Effector memory CD8-positive, alpha-beta T cell (primary cell): ENCODE data around the gene VASN.
A peak's percentile ranks its signal among the peaks of the same experiment; 100 is the strongest.

Experiments used
- ATAC-seq: fragments of 150-1000 bp; cut with Tn5 transposase; replicated peaks from 2 replicates; pipeline ENCODE4 v1.10.0; 2021; ENCODE audit warnings: mild to moderate bottlenecking, moderate library complexity
- DNase-seq, 3 experiments: peaks; one replicate each; pipeline ENCODE4 v3.0.0; 2021
- H3K27ac Mint-ChIP-seq, 2 donors: one replicate each; pipeline ENCODE4 v1.8.0; 2022; ENCODE audit warnings: mild to moderate bottlenecking in 2 of 2, mixed read lengths in 2 of 2, moderate library complexity in 2 of 2
- H3K27me3 Mint-ChIP-seq, 2 donors: one replicate each; pipeline ENCODE4 v1.8.0; 2022; ENCODE audit warnings: mixed read lengths in 2 of 2
- H3K36me3 Mint-ChIP-seq: one replicate; pipeline ENCODE4 v1.8.0; 2022; ENCODE audit warnings: mild to moderate bottlenecking, moderate library complexity, mixed read lengths; ENCODE audit not compliant: insufficient read depth
- H3K4me1 Mint-ChIP-seq, 2 donors: one replicate each; pipeline ENCODE4 v1.8.0; 2022; ENCODE audit warnings: low read depth in 2 of 2, mixed read lengths in 2 of 2
- H3K4me3 Mint-ChIP-seq, 2 donors: one replicate each; pipeline ENCODE4 v1.8.0; 2022; ENCODE audit warnings: mild to moderate bottlenecking in 2 of 2, mixed read lengths in 2 of 2, moderate library complexity in 2 of 2
- H3K9me3 Mint-ChIP-seq, 2 donors: one replicate each; pipeline ENCODE4 v1.8.0; 2022; ENCODE audit warnings: mixed read lengths in 2 of 2

The VASN gene

DNA sequence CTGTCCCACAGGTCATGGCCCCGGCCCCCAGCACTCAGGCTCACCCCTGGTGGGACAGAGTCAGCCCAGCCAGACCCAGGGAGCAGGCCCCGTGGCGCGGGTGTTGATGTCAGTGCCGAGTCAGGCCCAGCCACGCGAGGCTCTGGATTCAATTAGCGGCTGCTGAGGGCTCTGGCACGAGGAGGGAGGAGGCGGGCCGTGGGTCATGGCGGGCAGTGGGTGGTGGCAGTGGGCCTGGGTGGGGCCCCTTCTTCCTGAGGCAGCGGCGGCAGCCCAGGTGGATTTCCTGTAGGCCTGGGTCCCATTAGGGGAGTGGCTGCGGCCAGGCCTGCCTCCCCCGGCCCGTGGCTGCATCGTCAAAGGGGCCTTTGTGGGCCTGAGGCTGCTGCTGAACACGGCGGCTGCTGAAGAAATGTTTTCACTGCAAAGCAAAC, 12.9 kb downstream of the VASN start:
- Mint-ChIP-seq H3K4me3 (peak overlapping the region in 1 of 2 donors; percentile 38), H3K36me3 (peaks cover 100% of the 10 kb centered on the region), H3K4me1 (peaks cover 0 to 8% of the 10 kb centered on the region in 2 donors), H3K9me3 (no peaks in the 10 kb centered on the region), H3K27me3 (no peaks in the 10 kb centered on the region), H3K27ac (peak overlapping the region; percentile 67 to 92)
- no peak for ATAC-seq
- no peak for DNase-seq

DNA sequence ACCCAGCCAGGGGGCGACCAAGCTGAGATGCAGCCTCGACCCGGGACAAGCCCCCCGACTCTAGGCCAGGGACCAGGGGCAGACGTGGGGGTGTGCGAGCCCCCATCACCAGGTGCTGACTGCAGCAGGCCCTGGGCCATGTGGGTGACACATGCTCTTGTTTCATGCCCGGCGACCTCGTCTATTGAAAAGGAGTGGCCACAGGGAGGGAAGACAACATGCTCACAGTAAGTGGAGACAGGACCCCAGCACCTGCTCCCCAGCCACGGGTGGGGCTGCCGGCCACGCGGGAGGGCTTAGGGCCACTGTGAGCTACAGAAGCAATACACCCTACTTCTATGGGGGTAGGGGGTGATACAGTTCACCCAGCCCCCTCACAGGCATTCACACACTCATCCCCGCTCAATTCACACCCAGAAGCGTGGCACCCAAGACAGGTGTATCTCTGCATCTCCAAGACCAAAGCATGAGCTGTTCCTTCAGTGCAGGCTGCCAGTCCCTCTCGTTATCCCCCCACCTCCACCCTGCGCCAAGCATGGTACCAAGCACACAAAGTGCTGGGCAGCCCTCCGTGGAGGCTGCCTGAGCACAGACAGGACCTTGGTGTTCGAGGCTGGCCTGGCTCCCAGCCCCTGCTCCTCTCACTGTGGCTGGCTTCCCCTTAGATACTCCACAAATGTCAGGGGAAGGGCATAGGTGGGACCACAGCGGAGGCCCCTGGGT, 13.6 kb downstream of the VASN start:
- Mint-ChIP-seq H3K36me3 (peaks cover 100% of the 10 kb centered on the region), H3K4me3 (peak overlapping the region in 1 of 2 donors; percentile 34), H3K27me3 (no peaks in the 10 kb centered on the region), H3K27ac (peak overlapping the region; percentile 67 to 92), H3K4me1 (peaks cover 0 to 9% of the 10 kb centered on the region in 2 donors), H3K9me3 (no peaks in the 10 kb centered on the region)
- no peak for DNase-seq
- ATAC-seq, result no peak

DNA sequence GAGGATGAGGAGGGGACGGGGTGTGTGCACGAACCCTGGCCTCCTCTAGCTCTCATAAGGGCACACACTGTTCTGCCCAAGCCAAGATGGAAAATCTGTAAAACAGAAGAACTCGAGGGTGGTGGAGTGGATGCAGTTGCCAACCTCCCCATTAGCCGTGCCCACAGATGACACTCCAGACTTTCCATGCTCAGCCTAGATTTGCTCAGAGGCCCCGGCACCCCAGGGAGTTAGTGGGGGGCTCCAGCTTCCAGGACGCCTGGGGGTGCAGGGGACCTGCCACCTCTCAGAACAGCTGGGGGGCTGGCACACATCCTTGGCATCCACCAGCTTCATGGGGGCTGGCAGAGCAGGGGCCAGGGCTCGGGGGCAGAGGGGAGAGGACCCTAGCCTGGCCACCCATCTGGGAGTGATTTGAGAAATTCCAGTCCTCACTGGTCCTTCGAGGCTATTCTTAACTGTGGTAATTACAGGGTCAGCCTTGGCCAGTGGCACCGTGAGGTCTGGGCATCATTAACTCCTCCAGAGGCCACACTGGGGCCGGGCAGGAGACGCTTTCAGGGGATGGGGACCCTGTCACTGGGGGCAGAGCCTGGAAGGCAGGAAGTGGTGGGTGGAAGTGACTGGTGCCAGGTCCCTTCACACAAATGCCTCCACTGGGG, 14.3 kb downstream of the VASN start:
- Mint-ChIP-seq H3K4me3 (peak overlapping the region in 1 of 2 donors; percentile 34), H3K36me3 (peaks cover 98% of the 10 kb centered on the region), H3K9me3 (no peaks in the 10 kb centered on the region), H3K27ac (peak overlapping the region; percentile 67 to 92), H3K4me1 (peaks cover 0 to 4% of the 10 kb centered on the region in 2 donors), H3K27me3 (no peaks in the 10 kb centered on the region)
- no peak for DNase-seq
- ATAC-seq, result no peak

DNA sequence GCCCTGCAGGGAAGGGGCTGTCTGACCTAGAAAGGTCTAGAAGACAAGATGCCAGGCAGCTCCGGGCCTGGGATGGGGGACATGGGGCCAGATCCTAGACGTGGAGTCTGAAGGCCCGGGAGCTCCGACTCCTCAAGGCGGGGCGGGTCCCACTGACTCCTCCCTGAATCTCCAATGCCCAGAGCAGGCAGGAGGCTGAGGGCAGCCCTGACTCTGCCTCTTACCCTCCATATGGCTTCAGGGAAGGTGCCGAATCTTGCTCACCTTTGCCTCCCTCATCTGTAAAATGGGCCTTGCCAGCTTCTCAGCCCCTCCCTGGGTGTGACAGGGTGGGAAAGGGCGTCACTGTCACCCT, 14.8 kb downstream of the VASN start:
- no peaks in the 10 kb centered on the region for H3K27me3 Mint-ChIP-seq
- DNase-seq (no peak), ATAC-seq (no peak)
- peak overlapping the region in 1 of 2 donors; percentile 92 for H3K27ac Mint-ChIP-seq
- no peaks in the 10 kb centered on the region for H3K9me3 Mint-ChIP-seq
- H3K36me3 Mint-ChIP-seq, result peaks cover 98% of the 10 kb centered on the region
- H3K4me1 Mint-ChIP-seq, result peaks cover 0 to 4% of the 10 kb centered on the region in 2 donors
- H3K4me3 Mint-ChIP-seq, result peak overlapping the region in 1 of 2 donors; percentile 60

DNA sequence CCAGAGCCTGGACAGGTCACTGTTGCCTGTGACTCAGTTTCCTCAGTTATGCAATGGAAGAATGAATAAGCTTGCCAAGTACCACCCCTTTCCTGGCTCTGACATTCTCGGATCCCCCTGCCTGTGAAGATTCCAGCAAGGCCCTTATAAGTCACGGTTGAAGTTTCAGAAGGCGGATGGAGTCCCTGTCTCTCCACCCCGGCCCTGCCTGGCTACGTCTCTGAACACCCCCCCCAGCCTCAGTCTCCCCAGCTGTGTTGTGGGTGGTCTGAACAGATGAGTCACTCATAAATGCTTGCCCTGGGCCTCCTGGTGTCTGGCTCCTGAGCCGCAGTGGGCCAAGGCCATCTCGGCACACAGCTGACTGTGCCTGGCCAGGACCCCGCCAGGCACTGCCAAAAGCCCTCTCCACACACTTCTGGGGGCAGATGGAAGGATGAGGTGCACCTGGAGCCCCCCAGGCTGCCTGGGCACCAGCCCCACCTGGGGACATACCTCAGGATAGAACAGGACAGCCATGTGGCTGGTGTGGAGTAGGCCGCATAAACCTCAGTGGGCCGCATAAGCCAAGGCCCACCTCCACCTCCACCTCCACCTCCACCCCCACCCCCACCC, 15.4 kb downstream of the VASN start:
- H3K4me1 Mint-ChIP-seq, result peaks cover 0 to 4% of the 10 kb centered on the region in 2 donors
- peak overlapping the region in 1 of 2 donors; percentile 60 for H3K4me3 Mint-ChIP-seq
- H3K9me3 Mint-ChIP-seq, result no peaks in the 10 kb centered on the region
- ATAC-seq (no peak), DNase-seq (no peak)
- peaks cover 98% of the 10 kb centered on the region for H3K36me3 Mint-ChIP-seq
- H3K27me3 Mint-ChIP-seq, result no peaks in the 10 kb centered on the region
- H3K27ac Mint-ChIP-seq, result peak overlapping the region in 1 of 2 donors; percentile 92

DNA sequence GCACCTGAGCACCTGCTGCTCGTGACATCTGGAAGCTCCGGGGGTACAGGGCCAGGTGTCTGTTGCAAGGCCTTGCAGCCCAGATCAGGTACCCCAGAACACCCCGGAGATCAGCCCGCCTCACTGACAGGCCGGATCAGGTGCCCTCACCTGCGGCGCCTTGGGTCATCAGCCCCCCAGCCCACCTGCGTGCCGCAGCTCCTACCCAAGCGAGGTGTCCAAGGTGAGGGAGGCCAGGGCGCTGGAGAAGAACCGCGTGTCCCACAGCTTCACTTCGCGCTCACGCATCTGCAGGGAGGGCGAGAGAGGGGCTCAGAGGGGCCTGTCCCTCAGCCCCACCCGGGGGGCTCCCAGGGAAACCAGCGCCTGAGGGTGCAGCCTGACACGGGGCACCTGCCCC, 16.1 kb downstream of the VASN start:
- Mint-ChIP-seq H3K27ac (peak overlapping the region in 1 of 2 donors; percentile 92), H3K9me3 (no peaks in the 10 kb centered on the region), H3K4me1 (peaks cover 0 to 4% of the 10 kb centered on the region in 2 donors), H3K36me3 (peaks cover 98% of the 10 kb centered on the region), H3K27me3 (no peaks in the 10 kb centered on the region), H3K4me3 (peak overlapping the region in 1 of 2 donors; percentile 60)
- ATAC-seq (no peak), DNase-seq (no peak)

DNA sequence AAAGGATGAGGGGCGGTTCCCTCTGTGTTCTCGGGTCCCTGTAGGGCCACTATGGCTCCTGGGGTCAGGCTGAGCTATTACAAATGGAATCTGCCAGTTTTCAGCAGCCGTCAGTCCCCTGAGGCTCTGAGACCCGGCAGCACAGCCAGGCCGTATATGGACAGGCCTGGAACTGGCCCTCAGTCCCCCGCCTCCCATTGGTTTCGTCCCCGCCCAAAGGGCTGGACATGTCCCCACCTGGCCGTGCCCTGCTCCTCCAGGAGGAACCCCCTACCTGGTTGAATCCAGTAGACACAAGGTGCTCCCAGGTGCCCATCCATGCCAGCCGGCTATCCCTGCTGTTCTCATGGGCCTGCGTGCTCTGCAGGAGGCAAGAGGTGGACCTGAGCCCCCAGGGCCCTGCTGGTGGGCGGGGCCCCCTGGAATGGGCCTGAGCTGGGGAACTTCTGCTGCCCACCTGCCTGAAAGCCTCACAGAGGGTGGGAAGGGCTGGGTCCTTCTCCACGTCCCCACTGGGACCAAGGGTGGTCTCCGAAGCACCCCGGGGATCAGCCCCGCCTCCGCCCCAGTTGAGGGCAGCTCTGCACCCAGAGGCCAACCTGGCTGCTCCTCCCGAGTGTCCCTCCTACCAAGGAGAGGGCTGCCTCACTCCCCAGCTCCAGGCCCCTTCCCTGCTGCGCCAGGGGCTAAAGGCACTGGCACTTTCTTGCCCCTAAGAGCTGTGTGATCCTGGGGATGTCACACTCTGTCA, 16.8 kb downstream of the VASN start:
- Mint-ChIP-seq H3K4me1 (peaks cover under 1 to 3% of the 10 kb centered on the region in 2 donors), H3K4me3 (peak overlapping the region in 1 of 2 donors; percentile 36), H3K9me3 (no peaks in the 10 kb centered on the region), H3K36me3 (peaks cover 98% of the 10 kb centered on the region), H3K27me3 (no peaks in the 10 kb centered on the region), H3K27ac (peak overlapping the region; percentile 49 to 92)
- DNase-seq (no peak), ATAC-seq (no peak)

DNA sequence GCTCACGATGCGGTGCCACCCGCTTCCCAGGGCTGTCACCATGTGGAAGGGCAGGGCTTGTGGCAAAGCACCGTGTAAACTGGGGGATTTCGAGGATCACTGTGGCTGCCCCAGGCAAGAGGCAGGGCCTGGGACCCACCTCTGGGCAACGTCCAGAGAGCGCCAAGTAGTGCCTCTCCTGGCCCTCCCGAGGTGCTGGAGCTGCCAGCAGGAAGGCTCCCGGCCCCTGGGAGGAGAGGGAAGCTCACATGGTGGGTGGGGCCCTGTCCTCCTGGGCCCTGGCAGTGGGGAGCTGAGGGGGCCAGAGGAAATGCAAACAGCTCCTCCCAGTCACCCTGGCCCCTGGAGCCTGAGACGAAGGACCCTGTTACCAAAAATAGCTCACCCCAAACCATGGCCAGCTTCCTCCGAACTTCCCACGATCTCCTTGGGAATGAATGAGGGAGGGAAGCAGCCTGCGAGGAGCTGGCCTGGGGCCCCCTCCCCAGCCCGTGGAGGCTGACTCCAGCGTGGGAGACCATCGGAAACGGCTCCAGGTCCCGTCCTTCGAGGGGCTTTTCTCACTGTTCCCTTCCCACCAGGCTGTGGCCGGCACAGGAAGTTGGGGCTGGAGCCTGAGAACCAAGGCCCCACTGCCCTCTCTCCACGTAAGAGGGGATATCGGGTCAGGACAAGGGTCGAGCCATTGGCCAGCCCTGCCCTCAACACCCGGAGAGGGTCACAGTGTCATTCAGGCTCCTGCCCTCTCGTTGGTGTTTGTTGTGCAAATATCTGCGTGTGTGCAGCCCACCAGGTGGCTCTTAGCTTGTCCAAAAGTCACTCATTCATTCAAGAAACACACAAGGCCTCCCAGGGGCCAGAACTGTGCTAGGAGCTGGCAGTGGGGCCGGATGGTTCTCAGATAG, 17.7 kb downstream of the VASN start:
- no peaks in the 10 kb centered on the region for H3K27me3 Mint-ChIP-seq
- ATAC-seq (no peak), DNase-seq (no peak)
- peak overlapping the region in 1 of 2 donors; percentile 36 for H3K4me3 Mint-ChIP-seq
- H3K4me1 Mint-ChIP-seq, result peaks cover 3% of the 10 kb centered on the region in 2 donors
- peaks cover 98% of the 10 kb centered on the region for H3K36me3 Mint-ChIP-seq
- no peaks in the 10 kb centered on the region for H3K9me3 Mint-ChIP-seq
- H3K27ac Mint-ChIP-seq, result peak overlapping the region; percentile 75 to 92

DNA sequence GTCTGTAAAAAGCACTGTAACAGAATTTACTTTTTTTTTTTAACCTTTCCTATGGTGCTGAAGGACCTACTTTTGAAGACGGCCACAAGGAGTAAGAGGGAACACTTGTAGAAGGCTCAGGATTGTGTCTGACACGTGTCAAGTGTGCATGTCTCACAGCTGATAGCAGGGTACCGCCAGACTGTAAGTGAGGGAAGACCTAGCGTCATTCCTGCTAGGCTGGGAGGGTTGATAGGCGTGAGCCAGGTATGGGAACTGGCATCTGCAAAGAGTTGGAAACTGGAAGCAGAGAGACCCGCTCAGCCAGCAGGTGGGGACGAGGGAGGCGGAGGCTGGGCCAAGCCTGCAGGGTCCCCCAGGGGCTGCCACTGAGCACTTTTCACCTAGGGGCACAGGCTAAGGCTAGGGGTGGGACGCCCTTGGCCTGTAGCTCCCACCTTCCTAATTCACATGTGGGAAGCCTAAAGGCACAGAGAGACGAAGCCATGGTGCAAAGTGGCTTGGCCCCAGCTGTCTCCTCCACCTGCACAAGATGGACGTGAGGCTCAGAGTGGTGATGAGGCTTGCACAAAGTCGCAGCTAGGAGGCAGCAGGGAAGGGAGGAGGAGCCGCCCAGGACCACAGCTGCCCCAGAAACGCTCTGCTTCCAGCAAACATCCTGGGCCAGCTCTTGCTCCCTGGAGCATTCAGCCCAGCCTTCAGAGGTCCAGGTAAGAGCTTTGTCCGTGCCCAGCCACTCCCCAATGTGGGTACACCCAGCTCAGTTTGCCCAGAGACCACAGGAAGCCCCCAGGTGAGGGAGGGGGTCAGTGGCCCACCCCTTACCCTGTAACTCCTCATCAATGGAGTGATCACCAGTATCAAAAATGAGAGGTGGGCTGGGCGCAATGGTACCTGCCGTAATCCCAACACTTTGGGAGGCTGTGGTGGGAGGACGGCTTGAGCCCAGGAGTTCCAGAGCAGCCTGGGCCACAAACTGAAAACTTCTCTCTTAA, 18.9 kb downstream of the VASN start:
- ATAC-seq, result no peak
- Mint-ChIP-seq H3K4me1 (peaks cover 6 to 13% of the 10 kb centered on the region in 2 donors), H3K9me3 (no peaks in the 10 kb centered on the region), H3K36me3 (peaks cover 98% of the 10 kb centered on the region), H3K27me3 (no peaks in the 10 kb centered on the region), H3K27ac (peak overlapping the region; percentile 75 to 92), H3K4me3 (peak overlapping the region in 1 of 2 donors; percentile 53)
- DNase-seq, result no peak

DNA sequence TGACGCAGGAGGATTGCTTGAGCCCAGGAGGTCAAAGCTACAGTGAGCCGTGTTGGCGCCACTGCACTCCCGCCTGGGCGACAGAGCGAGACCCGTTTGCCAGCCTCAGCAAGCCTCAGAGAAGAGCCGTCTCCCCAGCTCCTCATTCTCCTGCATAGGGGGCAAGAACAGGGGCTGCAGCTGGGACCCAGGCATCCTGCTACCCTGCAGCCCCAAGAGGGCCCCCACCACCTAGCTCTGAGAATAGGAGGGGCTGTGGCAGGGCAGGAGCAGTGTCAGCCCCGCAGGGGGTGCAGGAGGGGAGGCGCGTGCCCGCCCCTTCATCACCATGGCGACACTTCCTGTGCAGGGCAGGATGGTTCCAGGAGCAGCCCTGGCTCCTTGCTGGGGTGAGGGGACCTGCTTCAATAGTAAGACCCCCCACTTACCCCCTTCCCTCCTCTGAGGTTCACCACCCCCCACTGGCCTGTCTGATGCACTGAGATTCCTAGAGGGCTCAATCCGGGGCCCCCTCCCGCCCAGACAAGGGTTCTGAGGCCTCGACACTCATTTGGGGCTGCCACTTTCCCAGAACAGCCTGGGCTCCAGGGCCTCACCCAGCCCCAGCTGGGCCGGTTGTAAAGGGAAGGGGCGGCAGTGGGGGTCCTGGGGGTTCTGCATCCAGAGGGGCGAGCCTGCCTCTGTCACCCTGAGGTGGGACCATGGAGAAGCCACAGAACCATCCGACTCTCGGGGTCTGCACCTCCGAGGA, 20.2 kb downstream of the VASN start:
- Mint-ChIP-seq H3K27ac (peak overlapping the region; percentile 22 to 92), H3K9me3 (no peaks in the 10 kb centered on the region), H3K36me3 (peaks cover 98% of the 10 kb centered on the region), H3K4me3 (no peak overlapping the region), H3K27me3 (no peaks in the 10 kb centered on the region), H3K4me1 (peaks cover 7 to 14% of the 10 kb centered on the region in 2 donors)
- DNase-seq (no peak), ATAC-seq (peak; percentile 23)
